A673 (cell line): ENCODE data around the gene ZFAND2A.
"Not testable (repeated sequence)": the region's sequence is repeated elsewhere in the genome, so short reads cannot be mapped to it uniquely, and the experiment has no call there.

ENCODE experiments used
- EZH2 ChIP-seq: fragments of 200-600 bp; sonication (generic); IDR thresholded peaks from 2 replicates; pipeline ENCODE4 v1.6.1; 2017; ENCODE audit warnings: borderline replicate concordance, low read depth, mild to moderate bottlenecking, mixed read lengths, antibody characterized with exemption, low read length; ENCODE audit not compliant: poor library complexity, severe bottlenecking
- TF ChIP-seq, protein P1 (sequence below): fragments of 300-800, 200-600 bp; sonication (generic); conservative IDR thresholded peaks from 2 replicates; pipeline ENCODE4 v1.5.1; 2017; ENCODE audit warnings: low read depth, mild to moderate bottlenecking, antibody characterized with exemption, low read length, moderate library complexity, mixed read lengths

DNA sequence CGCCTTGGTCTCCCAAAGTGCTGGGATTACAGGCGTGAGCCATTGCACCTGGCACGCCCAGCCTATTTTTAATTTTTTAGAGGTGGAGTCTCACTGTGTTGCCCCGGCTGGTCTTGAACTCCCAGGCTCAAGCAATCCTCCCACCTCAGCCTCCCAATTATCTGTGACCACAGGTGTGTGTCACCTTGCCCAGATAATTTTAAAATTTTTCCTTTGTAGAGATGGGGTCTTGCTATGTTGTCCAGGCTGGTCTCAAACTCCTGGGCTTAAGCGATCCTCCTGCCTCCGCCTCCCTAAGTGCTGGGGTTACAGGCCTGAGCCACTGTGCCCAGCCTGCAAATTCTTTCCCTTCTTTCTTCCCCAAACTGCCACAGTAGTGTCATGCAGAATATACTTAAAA lies 42.9 kb upstream of the ZFAND2A start:
- TF ChIP-seq, protein P1, sequence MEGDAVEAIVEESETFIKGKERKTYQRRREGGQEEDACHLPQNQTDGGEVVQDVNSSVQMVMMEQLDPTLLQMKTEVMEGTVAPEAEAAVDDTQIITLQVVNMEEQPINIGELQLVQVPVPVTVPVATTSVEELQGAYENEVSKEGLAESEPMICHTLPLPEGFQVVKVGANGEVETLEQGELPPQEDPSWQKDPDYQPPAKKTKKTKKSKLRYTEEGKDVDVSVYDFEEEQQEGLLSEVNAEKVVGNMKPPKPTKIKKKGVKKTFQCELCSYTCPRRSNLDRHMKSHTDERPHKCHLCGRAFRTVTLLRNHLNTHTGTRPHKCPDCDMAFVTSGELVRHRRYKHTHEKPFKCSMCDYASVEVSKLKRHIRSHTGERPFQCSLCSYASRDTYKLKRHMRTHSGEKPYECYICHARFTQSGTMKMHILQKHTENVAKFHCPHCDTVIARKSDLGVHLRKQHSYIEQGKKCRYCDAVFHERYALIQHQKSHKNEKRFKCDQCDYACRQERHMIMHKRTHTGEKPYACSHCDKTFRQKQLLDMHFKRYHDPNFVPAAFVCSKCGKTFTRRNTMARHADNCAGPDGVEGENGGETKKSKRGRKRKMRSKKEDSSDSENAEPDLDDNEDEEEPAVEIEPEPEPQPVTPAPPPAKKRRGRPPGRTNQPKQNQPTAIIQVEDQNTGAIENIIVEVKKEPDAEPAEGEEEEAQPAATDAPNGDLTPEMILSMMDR, result not testable (repeated sequence)
- TF ChIP-seq EZH2, result not testable (repeated sequence)
